SU-DHL-6 (cell line): ENCODE data around the gene SLC16A12.

ENCODE experiments used
- H2AFZ ChIP-seq: fragments of 200-600 bp; sonication (generic); 2 replicates; pipeline ENCODE4 v1.6.1; 2014; ENCODE audit warnings: low read depth, mild to moderate bottlenecking, moderate library complexity, mixed read lengths, antibody characterized with exemption, low read length; ENCODE audit not compliant: severe bottlenecking
- H3F3A ChIP-seq: fragments of 200-600 bp; shearing (Covaris generic); 2 replicates; pipeline ENCODE4 v1.6.0; 2016; ENCODE audit warnings: antibody characterized with exemption, mild to moderate bottlenecking; ENCODE audit not compliant: insufficient read depth
- H3K27ac ChIP-seq: fragments of 200-600 bp; sonication (generic); 2 replicates; pipeline ENCODE4 v1.5.1; 2016; ENCODE audit warnings: low read depth, mild to moderate bottlenecking, low read length, moderate library complexity, mixed read lengths
- H3K27me3 ChIP-seq: fragments of 200-600 bp; sonication (generic), shearing (Covaris generic); 2 replicates; pipeline ENCODE4 v1.6.0; 2014; ENCODE audit warnings: mild to moderate bottlenecking, low read length
- H3K36me3 ChIP-seq: fragments of 200-600 bp; sonication (generic); 2 replicates; pipeline ENCODE4 v1.6.1; 2014; ENCODE audit warnings: mild to moderate bottlenecking, low read length, mixed read lengths
- H3K4me2 ChIP-seq: fragments of 300-600, 200-600 bp; shearing (Covaris generic), sonication (generic); 2 replicates; pipeline ENCODE4 v1.6.0; 2014; ENCODE audit warnings: low read length, low read depth, mild to moderate bottlenecking; ENCODE audit not compliant: poor library complexity, severe bottlenecking
- H3K4me3 ChIP-seq: fragments of 200-600 bp; sonication (generic); 2 replicates; pipeline ENCODE4 v1.5.1; 2014; ENCODE audit warnings: antibody characterized with exemption, low read length, mild to moderate bottlenecking, mixed read lengths; ENCODE audit not compliant: insufficient read depth, poor library complexity, severe bottlenecking
- H3K79me2 ChIP-seq: fragments of 200-600 bp; sonication (generic); 2 replicates; pipeline ENCODE4 v1.6.1; 2014; ENCODE audit warnings: mild to moderate bottlenecking, low read length, moderate library complexity; ENCODE audit not compliant: insufficient read depth
- H3K9ac ChIP-seq: fragments of 200-600 bp; sonication (generic); 2 replicates; pipeline ENCODE4 v1.7.0; 2014; ENCODE audit warnings: mild to moderate bottlenecking, low read length
- H3K9me2 ChIP-seq: fragments of 200-600 bp; sonication (generic); replicated peaks from 2 replicates; pipeline ENCODE4 v1.6.1; 2014; ENCODE audit warnings: low read length; ENCODE audit not compliant: insufficient read depth
- H3K9me3 ChIP-seq: fragments of 200-600 bp; sonication (generic); 2 replicates; pipeline ENCODE4 v1.6.1; 2014; ENCODE audit warnings: low read length, mixed read lengths; ENCODE audit not compliant: insufficient read depth
- H4K20me1 ChIP-seq: fragments of 200-600 bp; sonication (generic); 2 replicates; pipeline ENCODE4 v1.6.1; 2014; ENCODE audit warnings: low read depth, mild to moderate bottlenecking, antibody characterized with exemption, low read length, moderate library complexity, mixed read lengths
- CTCF ChIP-seq: fragments of 200-600 bp; sonication (generic); IDR thresholded peaks from one replicate; pipeline ENCODE4 v1.5.1; 2017; ENCODE audit warnings: antibody characterized with exemption, mild to moderate bottlenecking, low read length, moderate library complexity; ENCODE audit not compliant: insufficient read depth, poor library complexity, severe bottlenecking
- EZH2phosphoT487 ChIP-seq: fragments of 200-600 bp; sonication (generic), shearing (Covaris generic); conservative IDR thresholded peaks from 2 replicates; pipeline ENCODE4 v1.6.1; 2018; ENCODE audit warnings: mild to moderate bottlenecking, antibody characterized with exemption, low read length, moderate library complexity, mixed read lengths

The SLC16A12 gene

GRCh38 chr10:89382757-89383156 lies 152.6 kb downstream of the SLC16A12 start:
- Histone ChIP-seq H3K27ac (no peak overlapping the region), H3K9ac (no peak overlapping the region), H4K20me1 (no peaks in the 10 kb centered on the region), H3K4me2 (no peak overlapping the region), H3K9me3 (no peaks in the 10 kb centered on the region), H3K4me3 (no peak overlapping the region), H3F3A (no peaks in the 10 kb centered on the region), H3K79me2 (no peaks in the 10 kb centered on the region), H3K36me3 (no peaks in the 10 kb centered on the region), H2AFZ (no peak overlapping the region), H3K27me3 (no peaks in the 10 kb centered on the region), H3K9me2 (no peaks in the 10 kb centered on the region)
- no peak for TF ChIP-seq CTCF
- TF ChIP-seq EZH2phosphoT487 = no peak
